Measurements from ENCODE around the gene API5.

API5 gene

DNA sequence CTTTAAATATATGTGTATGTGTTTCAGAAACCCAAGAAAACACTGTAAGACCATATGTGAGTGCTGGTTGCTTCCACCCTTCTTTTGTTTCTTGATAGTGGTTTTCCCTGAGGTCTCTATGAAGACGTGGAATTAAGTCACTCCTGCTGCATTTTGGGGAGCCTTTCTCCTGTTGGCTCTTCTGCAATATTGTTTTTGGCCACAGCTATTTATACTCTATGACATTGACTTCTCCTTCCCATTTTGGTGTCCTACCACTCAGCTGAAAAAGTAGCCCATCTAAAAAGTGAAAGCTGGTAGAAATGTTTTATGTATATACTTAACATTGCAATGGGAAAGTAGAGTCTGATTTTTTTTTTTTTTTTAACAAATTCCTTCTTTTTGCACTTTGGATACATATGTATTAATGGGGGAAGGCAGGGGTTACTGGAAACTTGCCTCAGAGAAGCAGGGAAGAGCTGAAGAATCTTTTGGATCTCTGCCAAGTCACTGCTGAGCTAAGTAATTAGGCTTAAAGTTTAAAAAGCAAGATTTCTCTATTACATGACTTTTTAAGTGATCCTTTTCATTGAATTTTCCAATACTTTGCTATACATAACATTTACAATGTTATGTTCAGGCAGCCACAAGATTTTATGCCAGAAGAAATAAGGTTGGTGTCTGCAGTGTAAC is 48.7 kb downstream of the API5 start:
- TF ChIP-seq, protein P1, sequence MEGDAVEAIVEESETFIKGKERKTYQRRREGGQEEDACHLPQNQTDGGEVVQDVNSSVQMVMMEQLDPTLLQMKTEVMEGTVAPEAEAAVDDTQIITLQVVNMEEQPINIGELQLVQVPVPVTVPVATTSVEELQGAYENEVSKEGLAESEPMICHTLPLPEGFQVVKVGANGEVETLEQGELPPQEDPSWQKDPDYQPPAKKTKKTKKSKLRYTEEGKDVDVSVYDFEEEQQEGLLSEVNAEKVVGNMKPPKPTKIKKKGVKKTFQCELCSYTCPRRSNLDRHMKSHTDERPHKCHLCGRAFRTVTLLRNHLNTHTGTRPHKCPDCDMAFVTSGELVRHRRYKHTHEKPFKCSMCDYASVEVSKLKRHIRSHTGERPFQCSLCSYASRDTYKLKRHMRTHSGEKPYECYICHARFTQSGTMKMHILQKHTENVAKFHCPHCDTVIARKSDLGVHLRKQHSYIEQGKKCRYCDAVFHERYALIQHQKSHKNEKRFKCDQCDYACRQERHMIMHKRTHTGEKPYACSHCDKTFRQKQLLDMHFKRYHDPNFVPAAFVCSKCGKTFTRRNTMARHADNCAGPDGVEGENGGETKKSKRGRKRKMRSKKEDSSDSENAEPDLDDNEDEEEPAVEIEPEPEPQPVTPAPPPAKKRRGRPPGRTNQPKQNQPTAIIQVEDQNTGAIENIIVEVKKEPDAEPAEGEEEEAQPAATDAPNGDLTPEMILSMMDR (conservative IDR thresholded peaks at IDR 0.05): no peak
- H3K27ac ChIP-seq: no peak overlapping the region

DNA sequence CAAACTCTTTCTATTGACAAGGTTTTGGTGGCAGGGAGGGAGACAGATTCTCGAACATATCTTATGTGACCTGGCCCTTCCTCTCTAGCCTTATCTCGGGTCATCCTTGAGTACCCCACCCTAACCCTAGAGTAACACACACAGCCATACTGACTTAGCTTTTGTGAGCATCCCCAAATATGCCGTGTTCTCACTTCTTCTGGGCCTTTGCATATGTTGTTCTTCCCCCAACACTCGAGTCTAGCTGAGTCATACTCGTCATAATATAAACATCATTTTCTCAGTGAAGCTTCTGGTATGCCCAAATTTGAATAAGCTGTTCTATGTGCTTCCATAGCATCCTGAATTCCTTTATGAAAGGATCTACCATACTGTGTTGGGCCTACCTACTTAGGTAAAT is 54.9 kb downstream of the API5 start:
- no peak overlapping the region for H3K27ac ChIP-seq
- TF ChIP-seq, protein P1 (conservative IDR thresholded peaks at IDR 0.05): no peak

- no peak overlapping the region for H3K27ac ChIP-seq
- TF ChIP-seq, protein P1 (conservative IDR thresholded peaks at IDR 0.05): no peak
Measured at GRCh38 chr11:43367382-43368178, 55.8 kb downstream of the API5 start.

GRCh38 chr11:43376065-43376464 is 64.3 kb downstream of the API5 start:
- no peak overlapping the region for H3K27ac ChIP-seq
- TF ChIP-seq, protein P1 (conservative IDR thresholded peaks at IDR 0.05): no peak

DNA sequence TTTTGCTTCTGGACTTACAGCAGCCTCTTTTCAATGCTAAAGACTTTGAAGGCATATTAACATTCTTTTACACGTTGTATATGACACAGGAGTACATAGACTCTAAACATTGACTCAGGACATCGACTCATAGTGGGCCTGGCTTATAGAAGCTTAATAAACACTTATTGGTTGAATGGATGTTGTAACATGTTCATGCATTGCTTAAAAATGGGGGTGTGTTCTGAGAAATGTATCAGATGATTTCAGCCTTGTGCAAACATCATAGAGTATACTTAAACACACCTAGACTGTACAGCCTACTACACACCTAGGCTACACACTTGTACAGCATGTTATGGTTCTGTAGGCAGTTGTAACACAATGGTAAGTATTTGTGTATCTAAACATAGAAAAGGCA is 64.8 kb downstream of the API5 start:
- TF ChIP-seq, protein P1 (conservative IDR thresholded peaks at IDR 0.05): no peak
- no peak overlapping the region for H3K27ac ChIP-seq

DNA sequence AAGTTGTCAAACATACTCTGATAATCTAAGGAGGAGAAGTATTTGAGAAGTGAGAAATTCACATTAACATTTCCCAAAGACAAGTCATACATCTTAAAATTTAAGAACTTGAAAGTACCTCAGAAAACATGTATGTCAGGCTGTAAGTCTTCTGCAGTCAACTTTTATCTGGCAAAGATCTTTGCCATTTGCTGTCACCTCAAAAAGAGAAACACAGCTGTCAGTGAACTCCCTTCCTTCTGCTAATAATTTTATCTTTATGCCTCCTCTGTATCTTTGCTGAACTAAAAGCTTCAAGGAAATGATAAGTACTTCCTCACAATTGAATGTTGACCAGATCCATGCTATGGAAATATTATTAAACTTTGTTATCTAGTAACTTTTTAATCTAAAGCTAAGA is 65.6 kb downstream of the API5 start:
- TF ChIP-seq, protein P1 (conservative IDR thresholded peaks at IDR 0.05): no peak
- H3K27ac ChIP-seq: no peak overlapping the region

GRCh38 chr11:43378897-43379296 is 67.1 kb downstream of the API5 start:
- H3K27ac ChIP-seq: no peak overlapping the region
- TF ChIP-seq, protein P1 (conservative IDR thresholded peaks at IDR 0.05): no peak

All from VCaP (cell line).